ENCODE data around the gene DTD1.

DNA sequence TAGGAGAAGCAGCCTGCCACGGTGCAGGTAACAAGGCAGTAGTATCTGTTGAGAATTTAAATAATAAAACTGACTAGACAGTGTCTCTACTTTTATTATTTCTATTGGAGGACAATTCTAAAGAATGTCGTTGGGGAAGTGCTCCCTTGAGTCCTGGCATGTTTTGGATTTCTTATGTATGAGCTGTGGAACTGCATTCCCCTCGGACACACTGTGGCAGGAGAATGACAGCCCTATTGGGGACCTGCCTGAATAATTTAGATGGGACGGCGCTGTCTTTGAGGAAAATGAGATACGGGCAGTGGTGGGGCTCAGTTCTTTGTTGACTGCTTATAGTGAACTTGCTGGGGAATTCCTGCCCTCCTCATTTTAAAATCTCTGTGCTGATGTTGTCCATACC is 223.3 kb downstream of the DTD1 start:
- TF ChIP-seq, protein P1, sequence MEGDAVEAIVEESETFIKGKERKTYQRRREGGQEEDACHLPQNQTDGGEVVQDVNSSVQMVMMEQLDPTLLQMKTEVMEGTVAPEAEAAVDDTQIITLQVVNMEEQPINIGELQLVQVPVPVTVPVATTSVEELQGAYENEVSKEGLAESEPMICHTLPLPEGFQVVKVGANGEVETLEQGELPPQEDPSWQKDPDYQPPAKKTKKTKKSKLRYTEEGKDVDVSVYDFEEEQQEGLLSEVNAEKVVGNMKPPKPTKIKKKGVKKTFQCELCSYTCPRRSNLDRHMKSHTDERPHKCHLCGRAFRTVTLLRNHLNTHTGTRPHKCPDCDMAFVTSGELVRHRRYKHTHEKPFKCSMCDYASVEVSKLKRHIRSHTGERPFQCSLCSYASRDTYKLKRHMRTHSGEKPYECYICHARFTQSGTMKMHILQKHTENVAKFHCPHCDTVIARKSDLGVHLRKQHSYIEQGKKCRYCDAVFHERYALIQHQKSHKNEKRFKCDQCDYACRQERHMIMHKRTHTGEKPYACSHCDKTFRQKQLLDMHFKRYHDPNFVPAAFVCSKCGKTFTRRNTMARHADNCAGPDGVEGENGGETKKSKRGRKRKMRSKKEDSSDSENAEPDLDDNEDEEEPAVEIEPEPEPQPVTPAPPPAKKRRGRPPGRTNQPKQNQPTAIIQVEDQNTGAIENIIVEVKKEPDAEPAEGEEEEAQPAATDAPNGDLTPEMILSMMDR (IDR thresholded peaks at IDR 0.05): no peak
- TF ChIP-seq POLR2AphosphoS5 (IDR thresholded peaks at IDR 0.05) (no peak), POLR2A (IDR thresholded peaks at IDR 0.05) (no peak)

Data from upper lobe of left lung (tissue), 4 donors.